Hepatocyte (in vitro differentiated cells): ENCODE data around the gene NOL3.

Experiments used
- EZH2phosphoT487 ChIP-seq: fragments of 200-600 bp; sonication (generic); IDR thresholded peaks from one replicate; pipeline ENCODE4 v1.6.1; 2018; ENCODE audit warnings: antibody characterized with exemption, mild to moderate bottlenecking, low read depth, moderate library complexity; ENCODE audit not compliant: unreplicated experiment, severe bottlenecking
- TF ChIP-seq, protein P1 (sequence below): fragments of 200-600 bp; sonication (generic); IDR thresholded peaks from 2 replicates; pipeline ENCODE4 v1.5.1; 2016; ENCODE audit warnings: antibody characterized with exemption, mild to moderate bottlenecking; ENCODE audit not compliant: poor library complexity

DNA sequence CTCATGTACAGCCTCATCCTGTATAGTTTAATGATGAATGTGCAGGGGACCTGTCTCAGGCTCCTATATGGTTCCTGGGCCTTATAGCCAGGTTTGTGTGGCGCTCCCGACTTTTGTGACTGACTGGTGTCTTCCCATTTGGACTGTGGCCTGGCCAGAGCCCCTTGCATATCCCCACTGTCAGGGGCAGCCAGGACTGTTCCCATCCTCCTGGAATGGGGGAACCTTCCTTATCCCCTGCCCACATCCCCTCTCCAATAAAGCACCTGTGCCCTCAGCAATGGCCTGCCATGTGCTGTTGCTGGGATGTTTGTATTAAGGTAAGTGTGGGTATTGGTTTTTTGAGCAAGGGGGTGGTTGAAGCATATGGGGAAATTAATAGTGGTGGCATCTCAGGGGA, 22.1 kb upstream of the NOL3 start:
- TF ChIP-seq, protein P1, sequence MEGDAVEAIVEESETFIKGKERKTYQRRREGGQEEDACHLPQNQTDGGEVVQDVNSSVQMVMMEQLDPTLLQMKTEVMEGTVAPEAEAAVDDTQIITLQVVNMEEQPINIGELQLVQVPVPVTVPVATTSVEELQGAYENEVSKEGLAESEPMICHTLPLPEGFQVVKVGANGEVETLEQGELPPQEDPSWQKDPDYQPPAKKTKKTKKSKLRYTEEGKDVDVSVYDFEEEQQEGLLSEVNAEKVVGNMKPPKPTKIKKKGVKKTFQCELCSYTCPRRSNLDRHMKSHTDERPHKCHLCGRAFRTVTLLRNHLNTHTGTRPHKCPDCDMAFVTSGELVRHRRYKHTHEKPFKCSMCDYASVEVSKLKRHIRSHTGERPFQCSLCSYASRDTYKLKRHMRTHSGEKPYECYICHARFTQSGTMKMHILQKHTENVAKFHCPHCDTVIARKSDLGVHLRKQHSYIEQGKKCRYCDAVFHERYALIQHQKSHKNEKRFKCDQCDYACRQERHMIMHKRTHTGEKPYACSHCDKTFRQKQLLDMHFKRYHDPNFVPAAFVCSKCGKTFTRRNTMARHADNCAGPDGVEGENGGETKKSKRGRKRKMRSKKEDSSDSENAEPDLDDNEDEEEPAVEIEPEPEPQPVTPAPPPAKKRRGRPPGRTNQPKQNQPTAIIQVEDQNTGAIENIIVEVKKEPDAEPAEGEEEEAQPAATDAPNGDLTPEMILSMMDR = no peak
- TF ChIP-seq EZH2phosphoT487 = no peak
